Esophagus (tissue), 2 donors: ENCODE measurements around the gene ADAMTS14. TPM values are rescaled to one million over a fixed set of nuclear protein-coding genes. Genes with fewer than 3 reads are reported as not detected.

Experiments
- H3K27ac ChIP-seq, 2 donors: one replicate each; pipeline ENCODE4 v1.5.1; 2013; ENCODE audit warnings: low read depth in 2 of 2, mild to moderate bottlenecking in 2 of 2, inconsistent platforms in 1 of 2, low read length in 1 of 2, moderate library complexity in 1 of 2
- H3K27me3 ChIP-seq, 2 donors: one replicate each; pipeline ENCODE4 v1.6.1; 2013; ENCODE audit warnings: low read length in 2 of 2, control low read depth in 1 of 2, mild to moderate bottlenecking in 1 of 2; ENCODE audit not compliant: insufficient read depth in 2 of 2, control insufficient read depth in 1 of 2
- H3K36me3 ChIP-seq, 2 donors: one replicate each; pipeline ENCODE4 v1.6.1; 2013; ENCODE audit warnings: low read length in 1 of 2; ENCODE audit not compliant: control insufficient read depth in 2 of 2, insufficient read depth in 2 of 2
- H3K4me1 ChIP-seq, 2 donors: one replicate each; pipeline ENCODE4 v1.6.1; 2013; ENCODE audit warnings: low read length in 1 of 2; ENCODE audit not compliant: control insufficient read depth in 2 of 2, insufficient read depth in 2 of 2
- H3K4me3 ChIP-seq, 2 donors: one replicate each; pipeline ENCODE4 v1.5.1; 2013; ENCODE audit warnings: low read length in 2 of 2, mild to moderate bottlenecking in 2 of 2, low read depth in 1 of 2, moderate library complexity in 1 of 2
- H3K9me3 ChIP-seq, 2 donors: one replicate each; pipeline ENCODE4 v1.6.1; 2013; ENCODE audit warnings: mild to moderate bottlenecking in 2 of 2, low read depth in 1 of 2, low read length in 1 of 2, moderate library complexity in 1 of 2; ENCODE audit not compliant: control insufficient read depth in 2 of 2, insufficient read depth in 1 of 2
- WGBS, 2 donors: extraction: QIAGEN DNeasy Blood & Tissue Kit; methylation state at CpG; one replicate each; pipeline ENCODE4 v1.1.7; 2013; 5-methylcytosine and 5-hydroxymethylcytosine counted together
- polyA plus RNA-seq, 2 donors: library from polyadenylated mRNA; stranded (reverse); fragments of 200-250 nt; gene quantifications; one replicate each; pipeline ENCODE4 v1.2.3, GENCODE V29; 2013
- donor health status: healthy with polysubstance abuse.
- donor health status: Bipolar disorder and iron deficiency.

ADAMTS14 gene
- polyA plus RNA-seq, 2 donors, result 0.59 to 2.2 TPM

- Histone ChIP-seq H3K36me3 (no peaks in the 10 kb centered on the region), H3K27ac (peak overlapping the region in 1 of 2 donors; percentile 17), H3K9me3 (peaks cover 0 to 5% of the 10 kb centered on the region in 2 donors), H3K4me1 (peaks cover 0 to 5% of the 10 kb centered on the region in 2 donors), H3K27me3 (no peaks in the 10 kb centered on the region), H3K4me3 (no peak overlapping the region)
- WGBS, 2 donors, result 49 to 52% methylated on average over 16 of the region's 16 CpGs
Observed at GRCh38 chr10:70652761-70653657, 19.3 kb upstream of the ADAMTS14 start.

GRCh38 chr10:70655316-70655715 is 17.0 kb upstream of the ADAMTS14 start:
- no peaks in the 10 kb centered on the region for H3K9me3 ChIP-seq
- H3K27me3 ChIP-seq, result no peaks in the 10 kb centered on the region
- H3K4me1 ChIP-seq, result peaks cover 0 to 5% of the 10 kb centered on the region in 2 donors
- no peaks in the 10 kb centered on the region for H3K36me3 ChIP-seq
- no peak overlapping the region for H3K4me3 ChIP-seq
- no peak overlapping the region for H3K27ac ChIP-seq
- WGBS, 2 donors, result 97% methylated on average over 12 of the region's 12 CpGs

DNA sequence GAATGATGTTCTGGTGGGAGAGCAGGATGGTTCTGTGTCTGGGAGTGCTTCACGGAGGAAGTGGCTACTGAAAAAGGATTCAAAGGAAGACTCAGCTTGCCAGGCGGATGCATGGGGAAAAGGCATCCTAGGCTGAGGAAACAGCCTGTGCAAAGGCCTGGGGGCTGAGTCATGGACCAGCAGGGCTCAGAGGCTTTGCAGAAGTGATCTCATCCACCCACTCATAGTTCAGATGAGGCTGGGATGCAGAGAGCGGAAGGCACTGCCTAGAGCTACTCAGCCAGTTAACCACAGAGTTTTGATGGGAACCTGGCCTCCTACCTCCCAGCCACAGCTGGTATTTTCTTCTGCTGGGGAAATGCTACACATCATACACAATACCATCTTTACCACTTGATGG is 15.8 kb upstream of the ADAMTS14 start:
- WGBS, 2 donors, result 39 to 40% methylated on average over 3 of the region's 3 CpGs
- H3K36me3 ChIP-seq, result no peaks in the 10 kb centered on the region
- H3K27me3 ChIP-seq, result no peaks in the 10 kb centered on the region
- H3K4me3 ChIP-seq, result no peak overlapping the region
- H3K4me1 ChIP-seq, result peaks cover 0 to 5% of the 10 kb centered on the region in 2 donors
- no peak overlapping the region for H3K27ac ChIP-seq
- H3K9me3 ChIP-seq, result no peaks in the 10 kb centered on the region

GRCh38 chr10:70657041-70657440 is 15.3 kb upstream of the ADAMTS14 start:
- WGBS, 2 donors, result 87 to 89% methylated on average over 6 of the region's 6 CpGs
- no peaks in the 10 kb centered on the region for H3K27me3 ChIP-seq
- no peaks in the 10 kb centered on the region for H3K9me3 ChIP-seq
- H3K4me1 ChIP-seq, result peaks cover 0 to 5% of the 10 kb centered on the region in 2 donors
- no peak overlapping the region for H3K27ac ChIP-seq
- no peak overlapping the region for H3K4me3 ChIP-seq
- no peaks in the 10 kb centered on the region for H3K36me3 ChIP-seq

DNA sequence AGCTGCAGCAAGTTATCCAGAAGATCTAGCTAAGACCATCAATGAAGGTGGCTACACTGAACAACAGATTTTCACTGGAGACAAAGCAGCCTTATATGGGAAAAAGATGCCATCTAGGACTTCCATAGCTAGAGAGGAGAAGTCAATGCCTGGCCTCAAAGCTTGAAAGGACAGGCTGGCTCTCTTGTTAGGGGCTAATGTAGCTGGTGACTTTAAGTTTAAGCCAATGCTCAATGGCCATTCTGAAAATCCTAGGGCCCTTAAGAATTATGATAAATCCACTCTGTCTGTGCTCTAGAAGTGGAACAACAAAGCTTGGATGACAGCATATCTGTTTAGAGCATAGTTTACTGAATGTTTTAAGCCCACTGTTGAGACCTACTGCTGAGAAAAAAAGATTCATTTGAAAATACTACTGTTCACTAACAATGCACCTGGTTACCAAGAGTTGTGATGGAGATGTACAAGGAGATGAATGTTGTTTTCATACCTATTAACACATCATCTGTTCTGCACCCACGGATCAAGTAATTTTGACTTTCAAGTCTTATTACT is 13.6 kb upstream of the ADAMTS14 start:
- Histone ChIP-seq H3K36me3 (no peaks in the 10 kb centered on the region), H3K27ac (no peak overlapping the region), H3K4me1 (no peaks in the 10 kb centered on the region), H3K9me3 (no peaks in the 10 kb centered on the region), H3K4me3 (no peak overlapping the region), H3K27me3 (no peaks in the 10 kb centered on the region)
- WGBS, 2 donors, result 73 to 91% methylated on average over 1 of the region's 1 CpG

- H3K36me3 ChIP-seq, result no peaks in the 10 kb centered on the region
- no peak overlapping the region for H3K4me3 ChIP-seq
- H3K9me3 ChIP-seq, result no peaks in the 10 kb centered on the region
- no peaks in the 10 kb centered on the region for H3K27me3 ChIP-seq
- H3K27ac ChIP-seq, result no peak overlapping the region
- 71 to 88% methylated on average over 1 of the region's 1 CpG for WGBS, 2 donors
- H3K4me1 ChIP-seq, result no peaks in the 10 kb centered on the region
Observed at GRCh38 chr10:70659306-70659705, 13.0 kb upstream of the ADAMTS14 start.

DNA sequence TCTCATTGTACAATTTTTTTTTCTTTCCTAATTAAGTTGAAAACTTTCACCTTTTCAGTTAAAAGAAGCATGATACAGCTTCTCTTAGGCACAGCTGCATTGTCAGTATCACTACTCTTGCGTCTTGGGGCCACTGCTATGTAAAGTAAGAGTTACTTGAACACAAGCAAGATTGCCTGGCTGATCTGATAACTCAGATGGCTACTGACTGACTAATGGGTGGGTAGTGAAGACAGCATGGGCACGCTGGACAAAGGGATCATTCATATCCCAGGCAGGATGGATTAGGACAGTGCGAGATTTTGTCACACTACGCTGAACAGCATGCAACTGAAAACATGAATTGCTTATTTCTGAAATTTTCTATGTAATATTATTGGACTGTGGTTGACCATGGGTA is 11.6 kb upstream of the ADAMTS14 start:
- Histone ChIP-seq H3K27ac (no peak overlapping the region), H3K36me3 (no peaks in the 10 kb centered on the region), H3K9me3 (no peaks in the 10 kb centered on the region), H3K4me3 (no peak overlapping the region), H3K27me3 (no peaks in the 10 kb centered on the region), H3K4me1 (peaks cover 0 to 2% of the 10 kb centered on the region in 2 donors)
- WGBS, 2 donors, result 88 to 94% methylated on average over 4 of the region's 4 CpGs

GRCh38 chr10:70661623-70662361 is 10.5 kb upstream of the ADAMTS14 start:
- no peaks in the 10 kb centered on the region for H3K36me3 ChIP-seq
- 74 to 76% methylated on average over 11 of the region's 11 CpGs for WGBS, 2 donors
- no peak overlapping the region for H3K4me3 ChIP-seq
- no peak overlapping the region for H3K27ac ChIP-seq
- no peaks in the 10 kb centered on the region for H3K27me3 ChIP-seq
- H3K4me1 ChIP-seq, result peaks cover 0 to 2% of the 10 kb centered on the region in 2 donors
- no peaks in the 10 kb centered on the region for H3K9me3 ChIP-seq

- no peaks in the 10 kb centered on the region for H3K36me3 ChIP-seq
- no peak overlapping the region for H3K27ac ChIP-seq
- H3K27me3 ChIP-seq, result no peaks in the 10 kb centered on the region
- 71 to 74% methylated on average over 12 of the region's 12 CpGs for WGBS, 2 donors
- H3K9me3 ChIP-seq, result no peaks in the 10 kb centered on the region
- peaks cover 0 to 2% of the 10 kb centered on the region in 2 donors for H3K4me1 ChIP-seq
- no peak overlapping the region for H3K4me3 ChIP-seq
Observed at GRCh38 chr10:70662362-70663220, 9.7 kb upstream of the ADAMTS14 start.
